CD4-positive, alpha-beta T cell treated with Interleukin-2 at 100 ng/mL for 4 hours (primary cell): ENCODE measurements around the gene TPRN.

Source experiments
- DNase-seq: peaks from one replicate; pipeline ENCODE4 v3.0.0-alpha.2; 2020; ENCODE audit warnings: low spot score

The TPRN gene

DNA sequence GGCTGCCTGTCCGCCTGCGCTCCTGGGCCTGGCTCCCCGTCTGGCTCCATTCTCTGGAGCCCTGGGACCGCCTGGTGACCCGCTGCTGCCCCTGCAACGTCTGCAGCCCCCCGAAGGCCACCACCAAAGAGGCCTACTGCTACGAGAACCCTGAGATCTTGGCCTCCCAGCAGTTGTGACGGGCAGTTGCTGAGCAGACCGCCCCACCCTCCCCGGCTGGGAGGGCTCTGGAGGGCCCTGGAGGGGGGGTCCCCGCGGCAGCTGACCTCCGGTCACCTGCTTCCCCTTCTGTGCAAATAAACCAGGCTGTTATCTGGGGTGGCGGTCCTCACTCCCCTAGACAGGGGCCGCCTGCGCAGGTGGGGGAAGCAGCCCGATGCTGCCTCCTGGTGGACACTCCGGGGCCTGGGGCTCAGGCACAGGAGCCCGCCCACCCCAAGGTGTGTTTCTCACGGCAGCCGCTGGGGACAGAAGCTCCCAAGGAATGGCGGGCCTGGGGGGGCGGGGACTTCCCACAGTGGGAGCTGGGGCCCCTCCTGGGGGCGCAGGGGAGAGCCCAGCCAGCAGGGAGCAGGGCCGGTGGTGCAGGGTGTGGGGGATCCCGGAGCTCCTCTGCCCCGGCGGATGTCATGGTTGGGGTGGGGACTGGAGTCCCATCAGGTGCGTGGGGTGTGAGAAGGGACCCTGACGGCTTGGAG, 35.8 kb upstream of the TPRN start:
- DNase-seq = peak; percentile 89

GRCh38 chr9:137235424-137236237, 35.1 kb upstream of the TPRN start:
- DNase-seq = no peak

DNA sequence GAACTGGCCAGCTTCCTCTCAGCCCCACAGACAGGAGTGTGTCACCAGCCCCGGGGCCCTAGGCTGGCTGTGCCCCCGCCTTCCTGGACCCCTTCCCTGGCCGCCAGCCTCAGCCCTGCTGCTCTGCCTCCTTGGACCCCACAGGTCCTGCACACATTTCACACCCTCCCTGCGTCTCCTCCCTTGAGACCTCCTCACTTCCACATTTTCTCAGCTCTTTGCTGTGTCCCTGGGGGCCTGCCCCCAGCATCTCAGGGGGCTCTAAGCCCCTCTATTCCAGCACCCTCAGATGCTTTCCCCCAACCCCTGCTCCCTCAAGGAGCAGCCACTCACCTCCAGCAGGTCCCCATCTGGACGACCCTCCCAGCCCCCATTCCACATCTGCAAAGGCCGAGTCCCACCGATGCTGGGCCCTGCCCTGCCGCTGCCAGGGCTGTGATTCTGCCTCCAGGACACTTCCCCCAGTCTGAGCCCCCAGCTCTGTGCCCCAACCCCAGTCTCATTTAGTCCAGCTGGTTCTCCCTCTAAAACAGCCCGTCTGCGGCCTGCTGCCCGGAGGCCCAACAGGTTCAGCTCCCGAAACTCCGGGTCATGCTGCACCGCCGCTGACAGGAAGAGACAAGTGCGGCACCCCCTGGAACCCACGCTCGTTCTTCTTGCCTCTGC, 34.4 kb upstream of the TPRN start:
- no peak for DNase-seq

DNA sequence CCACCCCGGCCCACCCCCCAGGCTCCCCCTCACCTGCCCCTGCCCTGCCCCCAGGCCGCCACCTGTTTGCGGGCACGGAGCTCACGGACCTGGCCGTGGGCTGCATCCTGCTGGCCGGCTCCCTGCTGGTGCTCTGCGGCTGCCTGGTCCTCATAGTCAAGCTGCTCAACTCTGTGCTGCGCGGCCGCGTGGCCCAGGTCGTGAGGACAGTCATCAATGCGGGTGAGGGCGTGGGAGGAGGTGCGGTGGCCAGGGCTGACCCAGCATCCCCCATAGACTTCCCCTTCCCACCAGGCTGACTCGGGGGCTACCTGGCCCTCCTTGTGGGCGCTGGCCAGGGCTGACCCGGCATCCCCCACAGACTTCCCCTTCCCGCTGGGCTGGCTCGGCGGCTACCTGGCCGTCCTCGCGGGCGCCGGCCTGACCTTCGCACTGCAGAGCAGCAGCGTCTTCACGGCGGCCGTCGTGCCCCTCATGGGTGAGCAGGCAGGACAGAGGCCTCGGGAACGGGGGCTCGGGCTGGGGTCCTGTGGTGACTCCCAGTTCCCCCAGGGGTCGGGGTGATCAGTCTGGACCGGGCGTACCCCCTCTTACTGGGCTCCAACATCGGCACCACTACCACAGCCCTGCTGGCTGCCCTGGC, 33.6 kb upstream of the TPRN start:
- no peak for DNase-seq

GRCh38 chr9:137233143-137233980, 32.8 kb upstream of the TPRN start:
- no peak for DNase-seq

GRCh38 chr9:137232510-137232909, 32.0 kb upstream of the TPRN start:
- DNase-seq = no peak

GRCh38 chr9:137232101-137232500, 31.6 kb upstream of the TPRN start:
- DNase-seq = no peak

- no peak for DNase-seq
These were observed 31.0 kb upstream of the TPRN start for GRCh38 chr9:137231372-137232039.

GRCh38 chr9:137230705-137231371, 30.3 kb upstream of the TPRN start, which contains the start of gene SLC34A3:
Gene SLC34A3, plus strand, starts transcription at chr9:137230901. Its CDS starts 802 bp downstream, at chr9:137231703.
- no peak for DNase-seq

GRCh38 chr9:137229903-137230704, 29.6 kb upstream of the TPRN start:
- no peak for DNase-seq

DNA sequence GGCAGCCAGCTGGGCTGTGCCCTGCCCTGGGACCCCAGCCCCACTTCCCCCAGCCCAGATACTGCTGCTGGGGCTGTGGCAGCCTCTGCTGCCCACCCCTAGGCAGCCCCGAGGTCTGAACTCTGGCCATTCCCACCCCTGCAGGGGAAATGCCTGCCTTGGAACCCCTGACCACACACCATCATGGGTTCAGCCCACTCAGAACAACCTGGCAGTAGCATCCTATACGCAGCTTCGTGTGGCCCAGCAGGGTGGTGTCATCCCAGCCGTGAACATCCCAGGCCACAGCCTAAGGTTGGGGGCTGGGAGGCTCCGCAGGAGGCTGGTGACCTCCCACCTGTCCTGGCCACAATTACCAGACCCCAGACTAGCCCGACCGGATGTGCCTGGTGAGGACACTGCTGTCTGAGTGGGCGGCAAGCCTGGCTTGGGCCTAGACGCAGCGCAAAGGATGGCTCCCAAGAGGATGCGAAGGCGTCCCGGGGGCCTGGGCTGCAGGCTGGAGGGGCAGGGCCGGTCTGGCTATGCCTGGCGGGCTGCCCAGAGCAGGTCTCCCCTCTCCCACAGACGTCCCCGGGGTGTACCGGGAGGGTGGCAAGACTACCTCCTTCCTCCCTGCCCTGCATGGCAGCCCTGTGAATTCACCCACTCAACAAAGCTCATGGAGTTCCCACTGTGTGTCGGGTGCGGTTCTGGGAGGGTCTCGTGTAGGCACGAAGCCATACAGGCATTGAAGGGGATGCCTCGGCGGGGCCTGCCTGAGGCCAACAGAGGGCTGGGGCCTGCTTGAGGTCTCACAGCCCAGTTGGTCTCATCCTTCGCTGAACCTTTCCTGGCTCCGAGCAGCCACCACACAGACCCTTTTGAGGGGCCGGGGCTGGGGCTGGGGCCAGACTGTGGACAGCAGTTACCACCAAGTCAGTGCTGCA, 28.7 kb upstream of the TPRN start:
- DNase-seq = no peak

DNA sequence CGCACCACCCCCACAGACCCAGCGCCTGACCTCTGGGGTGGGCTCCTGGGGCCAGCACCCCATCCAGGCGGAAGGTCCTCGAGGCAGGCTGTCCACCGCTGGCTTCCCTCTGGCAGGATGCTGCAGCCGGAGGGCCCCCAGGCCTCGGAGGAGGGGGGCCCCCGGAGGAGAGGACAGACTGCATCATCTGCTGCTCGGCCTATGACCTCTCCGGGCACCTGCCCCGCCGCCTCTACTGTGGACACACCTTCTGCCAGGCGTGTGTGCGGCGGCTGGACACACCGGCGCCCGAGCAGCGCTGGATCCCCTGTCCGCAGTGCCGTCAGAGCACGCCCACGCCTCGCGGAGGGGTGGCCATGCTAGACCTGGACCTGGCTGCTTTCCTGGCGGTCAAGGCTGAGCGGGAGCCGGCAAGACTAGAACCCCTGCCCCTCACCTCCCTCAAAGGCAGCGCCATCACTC, 28.0 kb upstream of the TPRN start:
- DNase-seq = no peak

- DNase-seq = no peak
These were observed 27.4 kb upstream of the TPRN start for GRCh38 chr9:137227853-137228505.

GRCh38 chr9:137227054-137227852, 26.7 kb upstream of the TPRN start, which contains the start of gene RNF224:
Gene RNF224, plus strand, starts transcription at chr9:137227502. Its CDS starts 834 bp downstream, at chr9:137228336.
- peak; percentile 82 for DNase-seq

GRCh38 chr9:137226338-137227053, 26.0 kb upstream of the TPRN start:
- no peak for DNase-seq
